ENCODE measurements around the gene AKR1C2. TPM values are rescaled to one million over a fixed set of nuclear protein-coding genes. Genes with fewer than 3 reads are reported as not detected.

The AKR1C2 gene
- total and polyA plus RNA-seq, 9 of the 15 experiments (the other 6 are each of a cell fraction or from before 2014, with no cell fraction given): 13.8 to 74.0 (median 30.5) TPM

DNA sequence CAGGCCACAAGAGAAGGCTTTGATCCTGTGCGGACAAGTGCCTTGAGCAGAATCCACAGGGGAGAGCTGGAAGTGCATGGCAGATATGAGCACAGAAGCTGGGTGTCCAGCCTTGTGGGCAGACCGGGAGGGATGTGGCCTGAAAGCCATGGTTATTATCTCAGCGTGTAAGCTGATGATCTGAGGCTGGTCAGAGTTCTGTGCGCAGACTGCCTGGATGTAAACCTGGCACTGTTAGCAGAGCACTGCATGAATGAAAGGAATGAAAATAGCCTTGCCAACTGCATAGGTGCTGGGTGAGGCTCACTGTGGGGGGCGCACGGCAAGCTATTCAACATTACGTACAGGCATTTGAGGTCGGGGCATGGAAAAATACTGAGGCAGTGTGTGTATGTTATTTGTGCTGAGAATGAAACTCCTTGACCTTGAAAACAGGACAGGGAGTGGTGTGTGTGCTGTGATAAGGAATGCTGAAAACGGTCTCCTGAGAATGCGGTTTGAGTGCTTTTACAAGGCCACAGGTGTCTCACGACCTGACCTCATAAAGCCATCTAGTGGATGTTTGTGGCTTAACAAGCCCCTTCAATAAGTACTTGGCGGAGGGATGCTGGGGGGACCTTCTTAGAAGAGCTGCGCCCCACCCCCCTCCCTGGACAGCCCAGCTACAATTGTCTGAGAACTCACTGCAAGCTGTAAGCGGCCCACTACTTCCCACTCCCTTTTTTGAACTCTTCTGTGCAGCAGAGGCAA, 21.8 kb downstream of the AKR1C2 start (continued):
- TF ChIP-seq RCOR1 (IDR thresholded peaks at IDR 0.05; ENCODE audit: borderline replicate concordance in 1 of 2, low read depth in 2 of 2, low read length in 2 of 2): peak; percentile 39 to 77; a peak in 3 of 4 replicates
- TF ChIP-seq, protein P1, sequence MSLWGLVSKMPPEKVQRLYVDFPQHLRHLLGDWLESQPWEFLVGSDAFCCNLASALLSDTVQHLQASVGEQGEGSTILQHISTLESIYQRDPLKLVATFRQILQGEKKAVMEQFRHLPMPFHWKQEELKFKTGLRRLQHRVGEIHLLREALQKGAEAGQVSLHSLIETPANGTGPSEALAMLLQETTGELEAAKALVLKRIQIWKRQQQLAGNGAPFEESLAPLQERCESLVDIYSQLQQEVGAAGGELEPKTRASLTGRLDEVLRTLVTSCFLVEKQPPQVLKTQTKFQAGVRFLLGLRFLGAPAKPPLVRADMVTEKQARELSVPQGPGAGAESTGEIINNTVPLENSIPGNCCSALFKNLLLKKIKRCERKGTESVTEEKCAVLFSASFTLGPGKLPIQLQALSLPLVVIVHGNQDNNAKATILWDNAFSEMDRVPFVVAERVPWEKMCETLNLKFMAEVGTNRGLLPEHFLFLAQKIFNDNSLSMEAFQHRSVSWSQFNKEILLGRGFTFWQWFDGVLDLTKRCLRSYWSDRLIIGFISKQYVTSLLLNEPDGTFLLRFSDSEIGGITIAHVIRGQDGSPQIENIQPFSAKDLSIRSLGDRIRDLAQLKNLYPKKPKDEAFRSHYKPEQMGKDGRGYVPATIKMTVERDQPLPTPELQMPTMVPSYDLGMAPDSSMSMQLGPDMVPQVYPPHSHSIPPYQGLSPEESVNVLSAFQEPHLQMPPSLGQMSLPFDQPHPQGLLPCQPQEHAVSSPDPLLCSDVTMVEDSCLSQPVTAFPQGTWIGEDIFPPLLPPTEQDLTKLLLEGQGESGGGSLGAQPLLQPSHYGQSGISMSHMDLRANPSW (CRISPR knock-in tag; IDR thresholded peaks at IDR 0.05): no peak
- TF ChIP-seq PCBP1 (IDR thresholded peaks at IDR 0.05; ENCODE audit: low read depth, low read length, poor library complexity, severe bottlenecking): no peak
- TF ChIP-seq, protein P2, sequence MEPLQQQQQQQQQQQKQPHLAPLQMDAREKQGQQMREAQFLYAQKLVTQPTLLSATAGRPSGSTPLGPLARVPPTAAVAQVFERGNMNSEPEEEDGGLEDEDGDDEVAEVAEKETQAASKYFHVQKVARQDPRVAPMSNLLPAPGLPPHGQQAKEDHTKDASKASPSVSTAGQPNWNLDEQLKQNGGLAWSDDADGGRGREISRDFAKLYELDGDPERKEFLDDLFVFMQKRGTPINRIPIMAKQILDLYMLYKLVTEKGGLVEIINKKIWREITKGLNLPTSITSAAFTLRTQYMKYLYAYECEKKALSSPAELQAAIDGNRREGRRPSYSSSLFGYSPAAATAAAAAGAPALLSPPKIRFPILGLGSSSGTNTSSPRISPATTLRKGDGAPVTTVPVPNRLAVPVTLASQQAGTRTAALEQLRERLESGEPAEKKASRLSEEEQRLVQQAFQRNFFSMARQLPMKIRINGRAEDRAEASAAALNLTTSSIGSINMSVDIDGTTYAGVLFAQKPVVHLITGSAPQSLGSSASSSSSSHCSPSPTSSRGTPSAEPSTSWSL (CRISPR knock-in tag; IDR thresholded peaks at IDR 0.05; ENCODE audit: borderline replicate concordance): no peak
- no peak for TF ChIP-seq ETV1 (tag; conservative IDR thresholded peaks at IDR 0.05; ENCODE audit: low read depth)
- no peak for TF ChIP-seq ZBTB7A (IDR thresholded peaks at IDR 0.05; ENCODE audit: borderline replicate concordance, control insufficient read depth, low read depth, low read length)
- TF ChIP-seq, protein P3, sequence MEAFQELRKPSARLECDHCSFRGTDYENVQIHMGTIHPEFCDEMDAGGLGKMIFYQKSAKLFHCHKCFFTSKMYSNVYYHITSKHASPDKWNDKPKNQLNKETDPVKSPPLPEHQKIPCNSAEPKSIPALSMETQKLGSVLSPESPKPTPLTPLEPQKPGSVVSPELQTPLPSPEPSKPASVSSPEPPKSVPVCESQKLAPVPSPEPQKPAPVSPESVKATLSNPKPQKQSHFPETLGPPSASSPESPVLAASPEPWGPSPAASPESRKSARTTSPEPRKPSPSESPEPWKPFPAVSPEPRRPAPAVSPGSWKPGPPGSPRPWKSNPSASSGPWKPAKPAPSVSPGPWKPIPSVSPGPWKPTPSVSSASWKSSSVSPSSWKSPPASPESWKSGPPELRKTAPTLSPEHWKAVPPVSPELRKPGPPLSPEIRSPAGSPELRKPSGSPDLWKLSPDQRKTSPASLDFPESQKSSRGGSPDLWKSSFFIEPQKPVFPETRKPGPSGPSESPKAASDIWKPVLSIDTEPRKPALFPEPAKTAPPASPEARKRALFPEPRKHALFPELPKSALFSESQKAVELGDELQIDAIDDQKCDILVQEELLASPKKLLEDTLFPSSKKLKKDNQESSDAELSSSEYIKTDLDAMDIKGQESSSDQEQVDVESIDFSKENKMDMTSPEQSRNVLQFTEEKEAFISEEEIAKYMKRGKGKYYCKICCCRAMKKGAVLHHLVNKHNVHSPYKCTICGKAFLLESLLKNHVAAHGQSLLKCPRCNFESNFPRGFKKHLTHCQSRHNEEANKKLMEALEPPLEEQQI (IDR thresholded peaks at IDR 0.05): peak; percentile 88
- TF ChIP-seq MCM2 (IDR thresholded peaks at IDR 0.05; ENCODE audit: low read depth): no peak
- no peak; the same call in 1 of the 2 replicates for TF ChIP-seq MAFK (IDR thresholded peaks at IDR 0.05; ENCODE audit: low read length)
- no peak for TF ChIP-seq ZNF77 (CRISPR knock-in tag; IDR thresholded peaks at IDR 0.05)
- TF ChIP-seq ARID2 (IDR thresholded peaks at IDR 0.05): peak; percentile 57; the same call in 1 of the 2 replicates
- peak; percentile 63 for TF ChIP-seq ATF7 (IDR thresholded peaks at IDR 0.05)
- TF ChIP-seq C11orf30 (IDR thresholded peaks at IDR 0.05; ENCODE audit: low read depth): no peak
- no peak for TF ChIP-seq NR3C1 (CRISPR knock-in tag; IDR thresholded peaks at IDR 0.05)
- TF ChIP-seq FOXA3 (CRISPR knock-in tag; conservative IDR thresholded peaks at IDR 0.05 in 1 of 2, IDR thresholded peaks at IDR 0.05 in 1 of 2): no peak; a peak in 1 of 4 replicates
- peak in 1 of 2 experiments; percentile 80; a peak in 2 of 4 replicates for TF ChIP-seq TBL1XR1 (IDR thresholded peaks at IDR 0.05; ENCODE audit: low read length in 2 of 2)
- peak; percentile 100 for TF ChIP-seq ESRRA (IDR thresholded peaks at IDR 0.05; ENCODE audit: borderline replicate concordance, low read depth)
- no peak for TF ChIP-seq CHD4 (IDR thresholded peaks at IDR 0.05; ENCODE audit: insufficient read depth, insufficient replicate concordance, low read depth, low read length, poor library complexity, severe bottlenecking)
- TF ChIP-seq CCAR2 (IDR thresholded peaks at IDR 0.05; ENCODE audit: low read depth, low read length): no peak
- TF ChIP-seq PHF21A (IDR thresholded peaks at IDR 0.05; ENCODE audit: borderline replicate concordance, low read depth): 0 out of 2 replicates have a peak, but pooled peaks have one; percentile 44
- TF ChIP-seq KLF6 (CRISPR knock-in tag; IDR thresholded peaks at IDR 0.05; ENCODE audit: borderline replicate concordance): no peak
- no peak for TF ChIP-seq ZNF57 (CRISPR knock-in tag; IDR thresholded peaks at IDR 0.05)

Measured in K562 (cell line).